Panc1 (cell line): ENCODE measurements around the gene ITPKC.

Experiments
- POLR2AphosphoS5 ChIP-seq: IDR thresholded peaks from 2 replicates; pipeline ENCODE4 v1.6.1; 2012; ENCODE audit warnings: mild to moderate bottlenecking, low read depth, low read length, moderate library complexity
- TF ChIP-seq, protein P1 (sequence below): fragments of 450-650 bp; IDR thresholded peaks from 2 replicates; pipeline ENCODE4 v1.5.1; 2017; ENCODE audit warnings: mild to moderate bottlenecking
- TF ChIP-seq, protein P2 (sequence below), 2 experiments: IDR thresholded peaks; 2 replicates each; pipeline ENCODE4 v1.6.1; 2011 to 2012; ENCODE audit warnings: low read depth in 2 of 2, control low read depth in 1 of 2, low read length in 1 of 2, mild to moderate bottlenecking in 1 of 2, moderate library complexity in 1 of 2; ENCODE audit not compliant: insufficient read depth in 1 of 2

DNA sequence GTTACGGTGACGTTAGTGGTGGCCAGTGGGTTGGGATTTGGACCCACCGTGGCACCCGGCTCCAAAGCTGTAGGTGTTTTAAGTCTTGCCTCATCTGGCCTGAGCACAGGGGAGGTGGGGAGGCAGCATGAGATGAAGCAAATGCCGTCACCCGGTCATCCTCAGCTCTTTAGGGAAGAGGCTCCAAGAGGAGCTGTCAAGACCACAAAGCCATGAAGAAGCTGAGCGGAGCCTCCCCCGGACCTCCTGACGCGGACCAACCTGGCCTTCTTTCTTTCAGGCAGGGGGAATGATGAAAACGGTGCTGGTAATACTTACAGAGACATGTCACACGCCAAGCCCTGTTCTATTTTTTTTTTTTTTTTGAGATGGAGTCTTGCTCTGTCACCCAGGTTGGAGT is 26.0 kb downstream of the ITPKC start:
- TF ChIP-seq, protein P1, sequence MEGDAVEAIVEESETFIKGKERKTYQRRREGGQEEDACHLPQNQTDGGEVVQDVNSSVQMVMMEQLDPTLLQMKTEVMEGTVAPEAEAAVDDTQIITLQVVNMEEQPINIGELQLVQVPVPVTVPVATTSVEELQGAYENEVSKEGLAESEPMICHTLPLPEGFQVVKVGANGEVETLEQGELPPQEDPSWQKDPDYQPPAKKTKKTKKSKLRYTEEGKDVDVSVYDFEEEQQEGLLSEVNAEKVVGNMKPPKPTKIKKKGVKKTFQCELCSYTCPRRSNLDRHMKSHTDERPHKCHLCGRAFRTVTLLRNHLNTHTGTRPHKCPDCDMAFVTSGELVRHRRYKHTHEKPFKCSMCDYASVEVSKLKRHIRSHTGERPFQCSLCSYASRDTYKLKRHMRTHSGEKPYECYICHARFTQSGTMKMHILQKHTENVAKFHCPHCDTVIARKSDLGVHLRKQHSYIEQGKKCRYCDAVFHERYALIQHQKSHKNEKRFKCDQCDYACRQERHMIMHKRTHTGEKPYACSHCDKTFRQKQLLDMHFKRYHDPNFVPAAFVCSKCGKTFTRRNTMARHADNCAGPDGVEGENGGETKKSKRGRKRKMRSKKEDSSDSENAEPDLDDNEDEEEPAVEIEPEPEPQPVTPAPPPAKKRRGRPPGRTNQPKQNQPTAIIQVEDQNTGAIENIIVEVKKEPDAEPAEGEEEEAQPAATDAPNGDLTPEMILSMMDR: no peak
- TF ChIP-seq, protein P2, sequence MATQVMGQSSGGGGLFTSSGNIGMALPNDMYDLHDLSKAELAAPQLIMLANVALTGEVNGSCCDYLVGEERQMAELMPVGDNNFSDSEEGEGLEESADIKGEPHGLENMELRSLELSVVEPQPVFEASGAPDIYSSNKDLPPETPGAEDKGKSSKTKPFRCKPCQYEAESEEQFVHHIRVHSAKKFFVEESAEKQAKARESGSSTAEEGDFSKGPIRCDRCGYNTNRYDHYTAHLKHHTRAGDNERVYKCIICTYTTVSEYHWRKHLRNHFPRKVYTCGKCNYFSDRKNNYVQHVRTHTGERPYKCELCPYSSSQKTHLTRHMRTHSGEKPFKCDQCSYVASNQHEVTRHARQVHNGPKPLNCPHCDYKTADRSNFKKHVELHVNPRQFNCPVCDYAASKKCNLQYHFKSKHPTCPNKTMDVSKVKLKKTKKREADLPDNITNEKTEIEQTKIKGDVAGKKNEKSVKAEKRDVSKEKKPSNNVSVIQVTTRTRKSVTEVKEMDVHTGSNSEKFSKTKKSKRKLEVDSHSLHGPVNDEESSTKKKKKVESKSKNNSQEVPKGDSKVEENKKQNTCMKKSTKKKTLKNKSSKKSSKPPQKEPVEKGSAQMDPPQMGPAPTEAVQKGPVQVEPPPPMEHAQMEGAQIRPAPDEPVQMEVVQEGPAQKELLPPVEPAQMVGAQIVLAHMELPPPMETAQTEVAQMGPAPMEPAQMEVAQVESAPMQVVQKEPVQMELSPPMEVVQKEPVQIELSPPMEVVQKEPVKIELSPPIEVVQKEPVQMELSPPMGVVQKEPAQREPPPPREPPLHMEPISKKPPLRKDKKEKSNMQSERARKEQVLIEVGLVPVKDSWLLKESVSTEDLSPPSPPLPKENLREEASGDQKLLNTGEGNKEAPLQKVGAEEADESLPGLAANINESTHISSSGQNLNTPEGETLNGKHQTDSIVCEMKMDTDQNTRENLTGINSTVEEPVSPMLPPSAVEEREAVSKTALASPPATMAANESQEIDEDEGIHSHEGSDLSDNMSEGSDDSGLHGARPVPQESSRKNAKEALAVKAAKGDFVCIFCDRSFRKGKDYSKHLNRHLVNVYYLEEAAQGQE (IDR thresholded peaks at IDR 0.05; ENCODE audit: insufficient read depth in 1 of 2, low read depth in 2 of 2, low read length in 1 of 2): no peak
- TF ChIP-seq POLR2AphosphoS5: no peak
